ENCODE measurements around the gene DTHD1. TPM values are rescaled to one million over a fixed set of nuclear protein-coding genes. Genes with fewer than 3 reads are reported as not detected.
A peak's percentile ranks its signal among the peaks of the same experiment; 100 is the strongest.

DTHD1 gene
- polyA plus RNA-seq, 3 donors, result not detected

- Mint-ChIP-seq H3K36me3 (no peaks in the 10 kb centered on the region), H3K27me3 (ENCODE audit: low read depth in 3 of 3) (peaks cover 0 to 2% (median 1%) of the 10 kb centered on the region in 3 donors), H3K4me3 (peak overlapping the region in 1 of 2 donors; percentile 48), H3K27ac (peak overlapping the region; percentile 84 to 99 (median 97)), H3K4me1 (peaks cover 89% of the 10 kb centered on the region), H3K9me3 (no peaks in the 10 kb centered on the region)
- WGBS (ENCODE audit: insufficient coverage), result no CpG with 5 or more reads among the region's 7 CpGs
- Histone ChIP-seq H3K4me3 (replicated peaks in 1 of 3; ENCODE audit: low read depth in 2 of 3, low read length in 3 of 3) (peak overlapping the region in 1 of 3 experiments; percentile 44), H3K9ac (ENCODE audit: insufficient read depth, low read length, poor library complexity, severe bottlenecking) (peak overlapping the region; percentile 11), H3K27ac (ENCODE audit: low read depth in 1 of 2, low read length in 2 of 2) (peak overlapping the region; percentile 1 to 88), H3K9me3 (replicated peaks in 1 of 2; ENCODE audit: control insufficient read depth in 1 of 2, insufficient read depth in 1 of 2, low read length in 2 of 2) (no peaks in the 10 kb centered on the region), H3K36me3 (replicated peaks in 1 of 2; ENCODE audit: control insufficient read depth in 1 of 2, insufficient read depth in 2 of 2, low read length in 2 of 2) (no peaks in the 10 kb centered on the region), H3K4me2 (replicated peaks; ENCODE audit: extremely low read depth, low read length, poor library complexity, severe bottlenecking) (peak overlapping the region; percentile 56), H2AFZ (ENCODE audit: insufficient read depth, low read depth, low read length, poor library complexity, severe bottlenecking) (no peak overlapping the region), H3K4me1 (ENCODE audit: control insufficient read depth in 1 of 2, insufficient read depth in 2 of 2, low read length in 2 of 2) (peaks cover 91 to 96% of the 10 kb centered on the region in 2 donors), H4K20me1 (ENCODE audit: insufficient read depth, low read length) (no peaks in the 10 kb centered on the region), H3K27me3 (ENCODE audit: control insufficient read depth in 2 of 2, insufficient read depth in 2 of 2, low read length in 2 of 2) (no peaks in the 10 kb centered on the region), H3K79me2 (ENCODE audit: insufficient read depth, low read length) (no peaks in the 10 kb centered on the region)
- DNase-seq, result peak; percentile 54 to 93 (median 61)
- intact Hi-C loops (cut with micrococcal nuclease), result loop anchor here (5.0 to 10.0 kb wide), 2 partner anchors 78 to 81 kb away; partner anchors contain the start of gene ARAP2 (in 2 of the 2)
- TF ChIP-seq CTCF (IDR thresholded peaks at IDR 0.05), result no peak
Observed at GRCh38 chr4:36322921-36323354, 41.5 kb downstream of the DTHD1 start.

GRCh38 chr4:36323816-36324419 lies 42.5 kb downstream of the DTHD1 start:
- Mint-ChIP-seq H3K27ac (peak overlapping the region; percentile 94 to 99 (median 97)), H3K27me3 (ENCODE audit: low read depth in 3 of 3) (peaks cover 0 to 2% (median 1%) of the 10 kb centered on the region in 3 donors), H3K4me3 (peak overlapping the region in 1 of 2 donors; percentile 69), H3K9me3 (no peaks in the 10 kb centered on the region), H3K4me1 (peaks cover 94% of the 10 kb centered on the region), H3K36me3 (no peaks in the 10 kb centered on the region)
- Histone ChIP-seq H3K27ac (ENCODE audit: low read depth in 1 of 2, low read length in 2 of 2) (peak overlapping the region; percentile 72 to 88), H3K9ac (ENCODE audit: insufficient read depth, low read length, poor library complexity, severe bottlenecking) (no peak overlapping the region), H3K79me2 (ENCODE audit: insufficient read depth, low read length) (no peaks in the 10 kb centered on the region), H3K36me3 (replicated peaks in 1 of 2; ENCODE audit: control insufficient read depth in 1 of 2, insufficient read depth in 2 of 2, low read length in 2 of 2) (no peaks in the 10 kb centered on the region), H3K27me3 (ENCODE audit: control insufficient read depth in 2 of 2, insufficient read depth in 2 of 2, low read length in 2 of 2) (no peaks in the 10 kb centered on the region), H3K4me2 (replicated peaks; ENCODE audit: extremely low read depth, low read length, poor library complexity, severe bottlenecking) (peak overlapping the region; percentile 56), H4K20me1 (ENCODE audit: insufficient read depth, low read length) (no peaks in the 10 kb centered on the region), H3K9me3 (replicated peaks in 1 of 2; ENCODE audit: control insufficient read depth in 1 of 2, insufficient read depth in 1 of 2, low read length in 2 of 2) (no peaks in the 10 kb centered on the region), H3K4me1 (ENCODE audit: control insufficient read depth in 1 of 2, insufficient read depth in 2 of 2, low read length in 2 of 2) (peaks cover 93 to 100% of the 10 kb centered on the region in 2 donors), H2AFZ (ENCODE audit: insufficient read depth, low read depth, low read length, poor library complexity, severe bottlenecking) (no peak overlapping the region), H3K4me3 (replicated peaks in 1 of 3; ENCODE audit: low read depth in 2 of 3, low read length in 3 of 3) (peak overlapping the region in 1 of 3 experiments; percentile 44)
- peak; percentile 46 to 78 (median 65) for DNase-seq
- intact Hi-C loops (cut with micrococcal nuclease), result loop anchor here (5.0 to 10.0 kb wide), 2 partner anchors 79 to 82 kb away; partner anchors contain the start of gene ARAP2 (in 2 of the 2)
- TF ChIP-seq CTCF (IDR thresholded peaks at IDR 0.05), result no peak
- WGBS (ENCODE audit: insufficient coverage), result no CpG with 5 or more reads among the region's 2 CpGs
